Activated CD4-positive, alpha-beta memory T cell treated with anti-CD3 and anti-CD28 coated beads for 36 hours (primary cell): ENCODE results near the gene MYO1B. TPM values are rescaled to one million over a fixed set of nuclear protein-coding genes. Genes with fewer than 3 reads are reported as not detected.

Experiments used
- CTCF ChIA-PET: fragments of 350-600 bp; sonication (Branson Sonifier 250); formaldehyde crosslinking; loops from one replicate; lab custom pipeline; 2021; ENCODE audit warnings: antibody characterized with exemption, inconsistent platforms; lab: Charles Lee
- POLR2A ChIA-PET: fragments of 350-600 bp; sonication (Branson Sonifier 250); formaldehyde crosslinking; loops from one replicate; lab custom pipeline; 2021; ENCODE audit warnings: antibody characterized with exemption; lab: Charles Lee
- DNase-seq: peaks from one replicate; pipeline ENCODE4 v3.0.0-alpha.2; 2020
- H3K27ac Mint-ChIP-seq: one replicate; pipeline ENCODE4 v1.8.0; 2021; ENCODE audit warnings: mixed read lengths
- H3K27me3 Mint-ChIP-seq: one replicate; pipeline ENCODE4 v1.8.0; 2021; ENCODE audit warnings: mixed read lengths
- H3K36me3 Mint-ChIP-seq: one replicate; pipeline ENCODE4 v1.8.0; 2021; ENCODE audit warnings: mixed read lengths
- H3K4me1 Mint-ChIP-seq: one replicate; pipeline ENCODE4 v1.8.0; 2021; ENCODE audit warnings: low read depth, mixed read lengths
- H3K4me3 Mint-ChIP-seq: one replicate; pipeline ENCODE4 v1.8.0; 2021; ENCODE audit warnings: mild to moderate bottlenecking, mixed read lengths
- H3K9me3 Mint-ChIP-seq: one replicate; pipeline ENCODE4 v1.8.0; 2021; ENCODE audit warnings: mixed read lengths
- intact Hi-C: fragments of 100-400 bp; cut with micrococcal nuclease; formaldehyde crosslinking; loops from one replicate; pipeline ENCODE4 v1.15.1; 2023
- total RNA-seq, 2 experiments: library from RNA; stranded (reverse); gene quantifications; one replicate each; pipeline ENCODE4 v1.2.3, GENCODE V29; 2021

MYO1B gene
- total RNA-seq, 2 experiments from 2014 or later = 13.5 to 15.6 TPM

DNA sequence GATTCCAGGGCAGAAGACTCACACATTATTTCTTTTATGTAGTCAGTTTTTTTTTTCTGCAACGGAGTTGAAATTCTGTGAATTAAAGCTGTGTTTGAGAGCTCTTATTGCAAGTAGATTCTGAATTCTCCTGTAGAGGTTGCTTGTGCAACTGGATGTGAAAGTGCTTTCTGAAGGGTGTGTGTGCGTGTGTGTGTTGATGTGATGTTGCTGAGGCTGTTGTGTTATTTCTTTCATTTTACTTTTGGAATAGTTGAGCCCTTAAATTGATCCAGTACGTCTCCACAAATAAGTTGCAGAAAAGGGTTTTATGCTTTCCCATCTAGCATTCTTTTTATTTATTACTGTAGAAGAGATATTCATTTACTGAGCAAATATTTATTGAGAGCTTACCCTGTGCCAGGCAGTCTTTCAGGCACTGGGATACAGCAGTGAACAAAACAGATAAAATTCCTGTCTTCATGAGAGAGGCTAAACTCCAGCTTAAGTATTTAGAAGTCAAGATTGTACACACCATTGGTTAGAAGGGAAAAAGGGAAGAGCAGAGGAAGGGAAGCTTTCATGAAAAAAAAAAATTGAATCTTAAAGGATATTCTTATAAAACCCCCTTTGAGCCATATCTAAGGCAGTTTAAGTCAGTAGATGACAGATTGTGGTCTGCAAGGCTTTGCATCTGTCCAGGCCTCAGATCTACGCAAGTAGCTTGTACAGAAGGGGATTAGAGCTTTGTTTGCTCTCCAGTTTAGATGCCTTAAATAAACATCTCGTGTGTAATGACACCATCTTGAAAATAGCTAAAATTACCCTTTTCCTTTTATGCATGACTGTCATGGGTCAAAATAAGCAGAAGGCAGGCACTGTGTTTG lies 58.2 kb downstream of the MYO1B start:
- no peak for DNase-seq
- H3K27me3 Mint-ChIP-seq = no peaks in the 10 kb centered on the region
- intact Hi-C loops = no loop called here
- no peak overlapping the region for H3K4me3 Mint-ChIP-seq
- H3K4me1 Mint-ChIP-seq = no peaks in the 10 kb centered on the region
- H3K36me3 Mint-ChIP-seq = no peaks in the 10 kb centered on the region
- CTCF ChIA-PET = interaction anchor here (1.0 to 2.4 kb wide), 5 partner anchors 97 to 251 kb away, joined by 3 to 14 read pairs (median 7); no protein-coding TSS in a partner anchor
- no peaks in the 10 kb centered on the region for H3K9me3 Mint-ChIP-seq
- no peak overlapping the region for H3K27ac Mint-ChIP-seq
- POLR2A ChIA-PET = no interaction called here

DNA sequence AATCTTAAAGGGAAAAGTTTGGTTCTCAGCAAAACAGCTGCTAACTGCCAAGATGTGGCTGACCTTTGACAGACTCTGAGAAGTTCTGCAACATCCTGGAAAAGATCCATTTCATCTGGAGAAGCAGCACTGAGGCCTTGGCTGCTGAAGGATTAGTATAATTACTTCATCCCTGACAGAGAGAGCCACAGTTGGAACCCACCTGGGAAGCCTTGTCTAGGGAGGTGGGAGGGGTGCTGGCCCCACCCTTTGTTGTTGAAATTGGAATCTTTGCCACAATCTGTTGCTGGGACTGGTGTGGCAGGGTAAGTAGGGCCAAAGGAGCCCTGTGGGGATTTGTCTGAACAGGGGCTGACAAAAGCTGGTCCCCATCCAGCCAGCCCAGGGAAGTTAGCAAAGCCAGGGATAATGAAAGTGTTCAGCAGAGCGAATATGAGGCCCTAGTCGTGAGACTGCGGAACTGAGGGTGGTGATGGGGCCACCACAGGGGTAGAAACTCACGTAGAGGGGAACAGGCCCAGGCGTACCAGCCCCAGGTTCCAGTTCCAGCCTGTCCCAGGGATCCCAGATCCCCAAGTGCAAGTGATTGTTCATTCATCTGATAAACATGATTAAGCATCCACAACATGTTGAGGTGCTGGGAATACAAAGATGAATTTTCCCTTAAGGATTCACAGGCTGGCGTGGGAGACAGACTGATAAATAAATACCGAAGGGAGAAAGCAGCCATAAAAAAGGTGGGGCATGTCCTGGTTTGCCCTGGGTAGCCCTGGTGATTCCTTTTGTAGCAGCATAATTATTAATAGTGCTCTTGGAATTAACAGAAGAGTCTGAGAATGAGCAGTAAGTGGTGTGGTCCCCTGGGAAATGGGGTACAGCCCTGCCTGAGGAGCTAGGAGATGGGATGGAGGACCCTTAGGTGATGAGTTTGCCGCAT lies 60.0 kb downstream of the MYO1B start:
- no peaks in the 10 kb centered on the region for H3K9me3 Mint-ChIP-seq
- no peaks in the 10 kb centered on the region for H3K27me3 Mint-ChIP-seq
- intact Hi-C loops = no loop called here
- H3K27ac Mint-ChIP-seq = no peak overlapping the region
- no peaks in the 10 kb centered on the region for H3K4me1 Mint-ChIP-seq
- no peak overlapping the region for H3K4me3 Mint-ChIP-seq
- DNase-seq = no peak
- ChIA-PET POLR2A (no interaction called here), CTCF (no interaction called here)
- no peaks in the 10 kb centered on the region for H3K36me3 Mint-ChIP-seq

DNA sequence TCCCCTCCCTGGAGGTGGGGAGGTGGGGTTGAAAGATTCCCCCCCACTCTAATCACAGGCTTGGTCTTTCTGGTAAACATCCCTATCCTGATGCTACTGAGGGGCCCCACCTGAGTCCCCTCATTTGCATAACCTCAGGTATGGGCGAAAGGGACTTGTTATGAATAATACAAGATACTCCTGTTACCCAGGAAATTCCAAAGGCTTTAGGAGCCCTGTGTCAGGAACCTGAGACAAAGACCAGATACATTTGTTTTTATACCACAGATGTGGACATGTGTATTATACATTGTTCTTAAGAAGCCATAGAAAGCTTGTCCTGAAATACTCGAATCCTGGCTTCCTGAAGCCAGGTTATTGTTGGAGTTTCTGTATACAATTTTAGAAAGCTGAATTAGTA lies 62.8 kb downstream of the MYO1B start:
- no peaks in the 10 kb centered on the region for H3K9me3 Mint-ChIP-seq
- ChIA-PET POLR2A (no interaction called here), CTCF (no interaction called here)
- no peaks in the 10 kb centered on the region for H3K36me3 Mint-ChIP-seq
- no peak overlapping the region for H3K4me3 Mint-ChIP-seq
- no peak for DNase-seq
- H3K27ac Mint-ChIP-seq = no peak overlapping the region
- intact Hi-C loops = no loop called here
- no peaks in the 10 kb centered on the region for H3K27me3 Mint-ChIP-seq
- no peaks in the 10 kb centered on the region for H3K4me1 Mint-ChIP-seq

DNA sequence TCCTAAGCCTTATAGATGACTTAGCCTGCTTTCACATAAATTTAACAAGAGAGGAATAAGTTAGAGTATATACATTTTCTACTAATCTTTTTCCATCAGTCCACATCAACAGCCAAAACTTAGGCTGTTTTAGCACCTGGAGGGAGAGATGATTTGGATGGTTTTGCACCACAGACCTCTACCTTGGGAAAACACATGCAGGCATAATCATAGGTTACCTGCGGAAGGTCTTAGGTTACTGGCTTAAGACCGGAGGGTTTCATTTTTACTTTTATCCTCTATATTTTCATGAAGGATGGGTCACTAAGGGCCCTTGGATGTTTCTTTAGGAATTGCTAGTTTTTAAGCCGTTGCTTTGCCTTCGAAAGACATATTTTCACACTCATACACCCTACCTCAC lies 66.0 kb downstream of the MYO1B start:
- H3K36me3 Mint-ChIP-seq = no peaks in the 10 kb centered on the region
- H3K27me3 Mint-ChIP-seq = no peaks in the 10 kb centered on the region
- ChIA-PET POLR2A (no interaction called here), CTCF (no interaction called here)
- intact Hi-C loops = no loop called here
- no peak overlapping the region for H3K4me3 Mint-ChIP-seq
- no peaks in the 10 kb centered on the region for H3K9me3 Mint-ChIP-seq
- no peaks in the 10 kb centered on the region for H3K4me1 Mint-ChIP-seq
- no peak for DNase-seq
- no peak overlapping the region for H3K27ac Mint-ChIP-seq

DNA sequence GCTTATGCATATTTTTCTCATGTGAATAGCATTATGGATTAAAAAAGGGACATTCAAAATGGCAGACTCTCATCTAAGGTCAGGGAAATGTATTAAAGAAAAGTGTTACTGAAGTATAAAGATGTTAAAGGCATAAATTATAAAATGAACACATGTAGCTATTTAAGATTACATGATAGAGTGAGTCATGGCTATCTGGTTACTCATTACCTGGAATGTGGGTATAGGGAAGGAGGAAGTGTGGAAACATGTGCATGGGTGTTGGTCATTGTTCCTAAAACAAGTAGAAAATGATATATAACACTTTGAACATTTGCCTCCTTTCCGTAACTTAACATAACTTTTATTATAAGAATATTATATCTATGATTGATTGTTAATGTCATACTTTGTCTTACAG lies 66.4 kb downstream of the MYO1B start:
- DNase-seq = no peak
- Mint-ChIP-seq H3K36me3 (no peaks in the 10 kb centered on the region), H3K27ac (no peak overlapping the region), H3K4me3 (no peak overlapping the region), H3K27me3 (no peaks in the 10 kb centered on the region), H3K9me3 (no peaks in the 10 kb centered on the region), H3K4me1 (no peaks in the 10 kb centered on the region)
- intact Hi-C loops = no loop called here
- CTCF ChIA-PET = no interaction called here
- POLR2A ChIA-PET = no interaction called here

DNA sequence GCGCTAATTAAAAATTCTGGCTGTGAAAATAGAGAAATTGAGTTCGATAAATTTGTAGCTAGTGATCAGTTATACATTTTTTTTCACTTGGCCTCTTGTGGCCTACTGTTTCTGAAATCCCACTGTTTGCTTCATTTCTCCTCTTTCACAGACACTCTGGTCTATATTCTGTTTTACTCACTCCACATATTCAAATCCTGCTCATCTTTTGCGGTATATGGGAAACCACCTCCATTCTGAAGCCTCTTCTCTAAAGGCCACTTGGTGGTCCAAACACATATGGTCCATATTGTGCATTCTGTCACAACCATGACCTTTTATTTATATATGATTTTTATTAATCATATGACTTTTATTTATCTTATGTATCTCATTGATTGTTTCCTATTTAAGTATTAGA lies 67.0 kb downstream of the MYO1B start:
- Mint-ChIP-seq H3K4me3 (no peak overlapping the region), H3K9me3 (no peaks in the 10 kb centered on the region), H3K4me1 (no peaks in the 10 kb centered on the region), H3K27ac (no peak overlapping the region), H3K36me3 (no peaks in the 10 kb centered on the region), H3K27me3 (no peaks in the 10 kb centered on the region)
- POLR2A ChIA-PET = no interaction called here
- intact Hi-C loops = no loop called here
- CTCF ChIA-PET = no interaction called here
- DNase-seq = no peak

DNA sequence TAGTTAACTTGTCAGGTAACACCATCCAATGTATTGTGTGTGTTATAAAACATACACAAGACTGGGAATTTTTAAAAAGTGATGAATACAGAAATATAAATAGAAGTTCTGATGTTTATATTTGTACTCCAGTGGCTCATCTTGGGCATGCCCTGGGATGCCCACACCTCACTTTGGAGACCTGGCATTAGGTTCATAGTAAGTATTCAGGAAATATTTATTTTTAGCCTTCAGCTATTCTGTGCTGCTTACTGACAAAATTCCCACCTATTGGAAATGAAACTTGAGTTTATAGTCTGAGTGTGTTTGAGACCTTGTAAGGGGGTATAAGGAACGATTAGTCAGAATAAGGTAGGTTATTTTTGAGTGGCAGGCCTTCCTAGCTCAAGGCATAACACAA lies 67.5 kb downstream of the MYO1B start:
- ChIA-PET POLR2A (no interaction called here), CTCF (no interaction called here)
- DNase-seq = no peak

DNA sequence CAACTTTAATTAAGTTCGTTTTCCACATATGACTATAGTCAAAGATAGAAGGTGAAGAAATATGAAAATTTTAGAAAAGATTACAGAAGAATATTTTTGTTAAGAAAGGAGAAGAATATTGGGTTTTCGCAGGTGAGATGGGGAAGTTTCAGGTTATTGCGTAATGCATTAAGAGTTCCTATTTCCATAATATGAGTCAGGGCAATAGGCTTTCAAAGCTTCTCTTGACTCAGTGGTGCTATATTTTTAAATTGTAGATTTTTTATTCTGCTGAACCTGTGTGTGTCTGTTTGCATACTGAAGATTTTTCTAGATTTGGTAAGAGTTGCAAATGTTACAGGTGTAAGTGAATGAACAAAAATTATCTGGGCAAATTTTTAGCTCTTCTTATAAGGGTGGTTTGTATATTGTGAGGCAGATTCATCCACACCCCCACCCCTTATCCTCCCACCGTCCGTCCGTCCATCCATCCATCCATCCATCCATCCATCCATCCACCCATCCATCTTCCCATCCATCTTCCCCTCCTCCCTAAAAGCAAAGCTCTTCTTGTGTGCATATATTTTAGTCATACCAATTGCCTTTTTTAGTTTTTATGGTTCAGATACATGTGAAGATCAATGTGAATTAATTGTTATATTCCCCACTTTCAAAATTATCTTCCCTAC lies 69.6 kb downstream of the MYO1B start:
- H3K9me3 Mint-ChIP-seq = no peaks in the 10 kb centered on the region
- no peak overlapping the region for H3K4me3 Mint-ChIP-seq
- no peaks in the 10 kb centered on the region for H3K27me3 Mint-ChIP-seq
- H3K27ac Mint-ChIP-seq = no peak overlapping the region
- ChIA-PET POLR2A (interaction anchor here (0.6 kb wide), 1 partner anchor 62 kb away, joined by 3 read pairs; no protein-coding TSS in a partner anchor), CTCF (no interaction called here)
- intact Hi-C loops = no loop called here
- H3K4me1 Mint-ChIP-seq = no peaks in the 10 kb centered on the region
- H3K36me3 Mint-ChIP-seq = no peaks in the 10 kb centered on the region
- no peak for DNase-seq

More for the DNA sequence above, 67.5 kb downstream of the MYO1B start:
- no peaks in the 10 kb centered on the region for H3K36me3 Mint-ChIP-seq
- no peaks in the 10 kb centered on the region for H3K27me3 Mint-ChIP-seq
- no peaks in the 10 kb centered on the region for H3K4me1 Mint-ChIP-seq
- intact Hi-C loops = no loop called here
- no peak overlapping the region for H3K4me3 Mint-ChIP-seq
- no peak overlapping the region for H3K27ac Mint-ChIP-seq
- H3K9me3 Mint-ChIP-seq = no peaks in the 10 kb centered on the region

DNA sequence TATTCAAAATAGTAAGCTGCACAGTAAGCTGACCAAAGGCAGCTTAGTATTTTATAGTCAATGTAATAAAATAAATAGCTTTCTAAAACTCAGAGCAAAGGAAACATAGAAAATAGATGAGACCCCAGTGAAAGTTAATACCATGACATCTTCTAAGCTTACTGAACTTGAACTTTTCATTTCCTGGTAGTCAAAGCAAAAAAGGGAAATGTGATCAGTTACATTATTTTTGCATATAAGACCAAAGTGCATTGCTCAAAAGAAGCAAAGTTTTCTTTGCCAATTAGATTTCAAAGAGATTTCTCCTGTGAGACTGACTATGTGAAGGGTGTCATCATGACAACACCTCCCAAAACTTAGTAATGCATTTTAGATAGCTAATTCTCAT lies 70.2 kb downstream of the MYO1B start:
- no peak overlapping the region for H3K27ac Mint-ChIP-seq
- no peaks in the 10 kb centered on the region for H3K27me3 Mint-ChIP-seq
- POLR2A ChIA-PET = no interaction called here
- intact Hi-C loops = no loop called here
- no peaks in the 10 kb centered on the region for H3K4me1 Mint-ChIP-seq
- no peak overlapping the region for H3K4me3 Mint-ChIP-seq
- H3K36me3 Mint-ChIP-seq = no peaks in the 10 kb centered on the region
- CTCF ChIA-PET = no interaction called here
- DNase-seq = no peak
- H3K9me3 Mint-ChIP-seq = no peaks in the 10 kb centered on the region

DNA sequence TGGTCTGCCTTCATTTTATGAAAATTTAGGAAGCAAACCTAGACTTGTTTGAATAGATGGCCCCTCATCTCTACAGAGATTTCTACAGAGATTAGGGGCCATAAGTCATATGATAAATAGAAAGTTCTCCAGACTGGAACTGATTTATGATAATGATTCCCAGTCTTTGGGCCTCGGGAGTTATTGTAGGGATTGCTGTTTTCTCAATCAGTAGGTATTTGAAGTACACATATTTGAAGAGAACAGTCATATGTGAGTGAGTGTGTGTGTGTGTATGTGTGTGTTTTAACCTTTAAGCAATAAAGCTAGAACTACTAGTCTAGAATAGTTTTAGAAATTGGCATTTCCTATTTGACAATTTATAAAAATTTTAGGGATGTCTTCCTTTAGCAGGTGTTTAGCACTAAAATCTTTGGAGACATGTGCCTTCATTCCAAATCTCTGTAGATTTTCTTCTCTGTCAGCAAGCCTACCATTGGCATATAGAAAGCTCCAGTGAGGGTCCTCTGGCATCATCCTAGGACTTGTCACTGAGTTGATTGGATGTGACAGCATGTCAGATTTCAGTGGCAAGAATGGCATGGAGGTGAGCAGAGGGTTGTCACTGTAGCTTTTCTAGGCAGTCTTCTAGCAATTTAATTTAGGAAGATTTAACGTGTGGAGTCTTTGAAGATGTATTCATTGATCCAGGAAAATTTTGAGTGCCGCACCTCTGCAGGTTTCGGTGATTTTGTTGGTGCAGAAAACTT lies 71.2 kb downstream of the MYO1B start:
- Mint-ChIP-seq H3K4me1 (peaks cover under 1% of the 10 kb centered on the region), H3K9me3 (no peaks in the 10 kb centered on the region), H3K27me3 (peaks cover 3% of the 10 kb centered on the region), H3K27ac (no peak overlapping the region), H3K36me3 (no peaks in the 10 kb centered on the region), H3K4me3 (no peak overlapping the region)
- POLR2A ChIA-PET = no interaction called here
- DNase-seq = no peak
- intact Hi-C loops = no loop called here
- CTCF ChIA-PET = no interaction called here

DNA sequence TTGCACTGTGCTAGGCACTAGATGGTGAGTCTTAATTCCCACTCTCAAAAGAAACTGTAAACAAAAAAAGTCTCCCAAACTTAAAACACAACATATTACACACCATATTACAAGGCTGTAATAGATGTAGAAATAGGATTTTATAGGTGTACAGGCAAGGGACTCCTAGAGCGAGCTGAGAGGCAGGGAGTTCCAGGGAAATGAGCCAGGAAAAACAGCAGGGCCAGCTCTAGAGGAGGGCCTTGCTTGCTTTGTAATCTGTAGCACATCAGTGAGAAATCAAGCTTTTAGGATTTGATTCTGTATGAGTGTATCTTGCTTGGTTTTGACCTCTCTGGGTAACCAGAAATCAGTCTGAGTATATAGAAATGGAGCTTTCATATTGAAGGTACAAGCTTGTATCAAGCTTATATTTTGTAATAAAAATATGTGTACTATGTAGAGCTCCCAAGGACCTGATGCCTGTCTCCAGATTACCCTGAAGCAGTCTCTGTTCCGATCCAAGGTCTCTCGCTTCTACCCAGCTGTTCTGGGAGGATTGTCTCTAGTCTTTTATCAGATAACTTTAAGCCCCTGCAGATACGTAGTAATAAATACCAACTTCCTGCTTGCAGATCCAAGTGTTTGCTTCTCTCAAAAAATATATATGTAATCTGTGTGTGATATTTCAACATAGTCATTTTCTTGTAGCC lies 73.0 kb downstream of the MYO1B start:
- no peak overlapping the region for H3K27ac Mint-ChIP-seq
- ChIA-PET CTCF (no interaction called here), POLR2A (no interaction called here)
- intact Hi-C loops = no loop called here
- peaks cover 17% of the 10 kb centered on the region for H3K4me1 Mint-ChIP-seq
- H3K36me3 Mint-ChIP-seq = no peaks in the 10 kb centered on the region
- no peak overlapping the region for H3K4me3 Mint-ChIP-seq
- H3K27me3 Mint-ChIP-seq = peaks cover 5% of the 10 kb centered on the region
- H3K9me3 Mint-ChIP-seq = peaks cover under 1% of the 10 kb centered on the region
- no peak for DNase-seq
